Type B pancreatic cell (in vitro differentiated cells): Measurements from ENCODE around the gene DGKQ. TPM values are rescaled to one million over a fixed set of nuclear protein-coding genes. Genes with fewer than 3 reads are reported as not detected.
A peak's percentile ranks its signal among the peaks of the same experiment; 100 is the strongest.

Experiments
- DNase-seq: peaks from one replicate; pipeline ENCODE4 v3.0.0; 2021; ENCODE audit warnings: mixed read lengths; ENCODE audit not compliant: unreplicated experiment; ENCODE audit errors: extremely low spot score
- H3K27ac Mint-ChIP-seq: 2 replicates; pipeline ENCODE4 v1.8.0; 2021; ENCODE audit warnings: mild to moderate bottlenecking, mixed read lengths
- H3K27me3 Mint-ChIP-seq: 2 replicates; pipeline ENCODE4 v1.8.0; 2021; ENCODE audit warnings: mixed read lengths
- H3K36me3 Mint-ChIP-seq: 2 replicates; pipeline ENCODE4 v1.8.0; 2021; ENCODE audit warnings: mixed read lengths
- H3K4me1 Mint-ChIP-seq: one replicate; pipeline ENCODE4 v1.8.0; 2021; ENCODE audit warnings: mixed read lengths; ENCODE audit not compliant: unreplicated experiment
- H3K4me3 Mint-ChIP-seq: 2 replicates; pipeline ENCODE4 v1.8.0; 2021; ENCODE audit warnings: mild to moderate bottlenecking, mixed read lengths
- H3K9me3 Mint-ChIP-seq: 2 replicates; pipeline ENCODE4 v1.8.0; 2021; ENCODE audit warnings: mixed read lengths
- total RNA-seq: library from RNA; stranded (reverse); gene quantifications from 2 replicates; pipeline ENCODE4 v1.2.1, GENCODE V29; 2021; ENCODE audit warnings: low replicate concordance
- TF ChIP-seq, protein P1 (sequence below): fragments of 200-600 bp; sonication (generic); conservative IDR thresholded peaks from 2 replicates; pipeline ENCODE4 v1.5.0; 2021; ENCODE audit warnings: antibody characterized with exemption, mild to moderate bottlenecking

The DGKQ gene
- total RNA-seq, 1 donor from 2014 or later = 17.0 TPM

DNA sequence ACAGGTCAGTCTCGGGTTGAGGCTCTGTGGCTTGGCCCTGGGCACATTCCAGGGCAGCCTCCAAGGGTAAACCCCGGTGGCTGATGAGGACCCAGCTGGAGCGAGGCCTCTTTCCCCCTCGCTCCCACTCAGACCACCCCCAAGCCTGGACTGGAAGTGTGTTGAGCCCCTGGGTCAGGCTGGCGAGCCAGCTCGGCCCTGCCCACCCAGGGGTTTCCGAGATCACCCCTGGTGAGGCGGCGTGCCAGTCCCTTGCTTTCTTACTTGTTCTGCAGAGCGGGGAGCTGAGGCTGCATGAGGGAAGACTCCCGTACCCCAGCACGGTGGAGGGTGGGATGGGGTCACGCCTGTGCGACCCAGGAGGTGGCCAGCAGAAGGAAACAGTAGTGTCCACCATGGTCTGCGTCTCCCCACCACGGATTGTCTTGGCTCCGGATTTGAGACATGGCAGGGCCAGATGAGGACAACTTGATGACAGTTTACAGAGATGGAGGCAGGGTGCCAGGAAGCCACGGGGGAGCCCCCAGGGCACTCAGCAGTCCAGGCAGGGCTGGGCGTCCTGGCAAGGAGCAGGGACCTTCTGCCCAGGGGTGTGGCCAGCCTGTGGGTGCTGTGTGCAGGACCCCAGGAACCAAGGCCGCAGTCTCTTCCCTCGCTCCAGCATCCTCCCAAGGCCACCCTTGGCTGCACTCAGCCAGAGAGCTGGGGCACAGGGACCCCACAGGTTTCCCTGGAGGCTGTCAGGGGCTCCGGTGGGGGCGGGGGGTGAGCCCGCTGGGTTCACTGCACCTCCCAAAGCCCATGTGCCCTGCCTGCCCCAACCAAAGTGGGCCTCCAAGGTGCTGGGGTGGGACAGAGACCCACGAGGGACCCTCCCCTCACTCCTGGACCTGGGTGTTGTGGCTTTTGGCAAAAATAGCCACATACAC lies 31.5 kb upstream of the DGKQ start:
- no peak for DNase-seq
- TF ChIP-seq, protein P1, sequence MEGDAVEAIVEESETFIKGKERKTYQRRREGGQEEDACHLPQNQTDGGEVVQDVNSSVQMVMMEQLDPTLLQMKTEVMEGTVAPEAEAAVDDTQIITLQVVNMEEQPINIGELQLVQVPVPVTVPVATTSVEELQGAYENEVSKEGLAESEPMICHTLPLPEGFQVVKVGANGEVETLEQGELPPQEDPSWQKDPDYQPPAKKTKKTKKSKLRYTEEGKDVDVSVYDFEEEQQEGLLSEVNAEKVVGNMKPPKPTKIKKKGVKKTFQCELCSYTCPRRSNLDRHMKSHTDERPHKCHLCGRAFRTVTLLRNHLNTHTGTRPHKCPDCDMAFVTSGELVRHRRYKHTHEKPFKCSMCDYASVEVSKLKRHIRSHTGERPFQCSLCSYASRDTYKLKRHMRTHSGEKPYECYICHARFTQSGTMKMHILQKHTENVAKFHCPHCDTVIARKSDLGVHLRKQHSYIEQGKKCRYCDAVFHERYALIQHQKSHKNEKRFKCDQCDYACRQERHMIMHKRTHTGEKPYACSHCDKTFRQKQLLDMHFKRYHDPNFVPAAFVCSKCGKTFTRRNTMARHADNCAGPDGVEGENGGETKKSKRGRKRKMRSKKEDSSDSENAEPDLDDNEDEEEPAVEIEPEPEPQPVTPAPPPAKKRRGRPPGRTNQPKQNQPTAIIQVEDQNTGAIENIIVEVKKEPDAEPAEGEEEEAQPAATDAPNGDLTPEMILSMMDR = no peak
- Mint-ChIP-seq H3K4me1 (no peaks in the 10 kb centered on the region), H3K9me3 (peaks cover 7% of the 10 kb centered on the region), H3K4me3 (no peak overlapping the region), H3K27ac (no peak overlapping the region), H3K36me3 (no peaks in the 10 kb centered on the region), H3K27me3 (peaks cover 69% of the 10 kb centered on the region)

DNA sequence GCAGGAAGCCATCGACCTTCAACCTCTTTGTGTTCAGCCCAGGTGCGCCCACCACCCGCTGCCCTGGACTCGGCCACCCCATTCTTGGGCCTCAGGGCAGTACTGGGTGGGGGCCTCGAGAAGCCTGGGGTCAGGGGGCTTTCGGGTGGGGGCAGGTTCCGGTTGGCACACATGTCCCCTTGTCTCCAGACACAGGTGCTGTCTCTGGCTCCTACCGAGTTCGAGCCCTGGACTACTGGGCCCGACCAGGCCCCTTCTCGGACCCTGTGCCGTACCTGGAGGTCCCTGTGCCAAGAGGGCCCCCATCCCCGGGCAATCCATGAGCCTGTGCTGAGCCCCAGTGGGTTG lies 30.7 kb upstream of the DGKQ start:
- H3K4me1 Mint-ChIP-seq = no peaks in the 10 kb centered on the region
- H3K27ac Mint-ChIP-seq = no peak overlapping the region
- TF ChIP-seq, protein P1 = no peak
- no peak for DNase-seq
- peaks cover 7% of the 10 kb centered on the region for H3K9me3 Mint-ChIP-seq
- no peaks in the 10 kb centered on the region for H3K36me3 Mint-ChIP-seq
- peaks cover 71% of the 10 kb centered on the region for H3K27me3 Mint-ChIP-seq
- no peak overlapping the region for H3K4me3 Mint-ChIP-seq

DNA sequence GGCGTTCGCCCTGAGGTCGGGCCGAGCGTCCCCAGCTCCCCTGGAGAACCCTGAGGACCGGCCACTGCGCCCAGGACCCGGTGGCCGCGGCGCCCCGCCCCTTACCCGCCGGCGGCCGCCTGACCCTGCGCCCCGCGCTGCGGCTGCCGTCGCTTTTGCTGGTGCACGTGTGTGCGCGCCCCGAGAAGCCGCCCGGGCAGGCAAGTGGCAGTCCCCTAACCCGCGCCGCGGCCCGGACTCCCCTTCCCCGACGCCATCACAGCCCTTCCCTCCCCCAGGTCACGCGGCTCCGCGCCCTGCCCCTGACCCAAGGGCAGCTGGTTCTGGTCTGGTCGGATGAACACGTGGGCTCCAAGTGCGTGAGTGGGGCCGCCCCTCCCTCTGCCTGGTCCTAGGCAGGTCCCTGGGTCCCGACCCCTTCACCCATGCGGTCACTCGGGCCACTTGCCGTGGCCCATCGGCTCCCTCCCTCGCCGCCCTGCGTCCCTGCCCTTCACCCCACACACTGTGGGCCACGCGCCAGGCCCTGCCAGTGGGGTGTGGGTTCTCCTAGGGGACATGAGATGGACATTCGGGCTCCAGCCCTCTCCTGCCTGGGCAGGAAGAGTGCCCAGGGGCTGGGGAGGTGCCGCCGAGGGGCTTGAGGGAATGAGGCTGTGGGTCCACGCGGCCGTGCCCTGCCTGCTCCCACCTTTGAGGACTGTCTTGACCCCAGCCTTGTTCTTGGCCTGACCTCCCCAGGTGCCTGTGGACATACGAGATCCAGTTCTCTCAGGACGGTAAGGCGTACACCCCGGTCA lies 30.1 kb upstream of the DGKQ start:
- peaks cover 71% of the 10 kb centered on the region for H3K27me3 Mint-ChIP-seq
- TF ChIP-seq, protein P1 = no peak
- H3K36me3 Mint-ChIP-seq = no peaks in the 10 kb centered on the region
- H3K4me3 Mint-ChIP-seq = no peak overlapping the region
- H3K4me1 Mint-ChIP-seq = no peaks in the 10 kb centered on the region
- H3K27ac Mint-ChIP-seq = no peak overlapping the region
- DNase-seq = no peak
- H3K9me3 Mint-ChIP-seq = peaks cover 7% of the 10 kb centered on the region

DNA sequence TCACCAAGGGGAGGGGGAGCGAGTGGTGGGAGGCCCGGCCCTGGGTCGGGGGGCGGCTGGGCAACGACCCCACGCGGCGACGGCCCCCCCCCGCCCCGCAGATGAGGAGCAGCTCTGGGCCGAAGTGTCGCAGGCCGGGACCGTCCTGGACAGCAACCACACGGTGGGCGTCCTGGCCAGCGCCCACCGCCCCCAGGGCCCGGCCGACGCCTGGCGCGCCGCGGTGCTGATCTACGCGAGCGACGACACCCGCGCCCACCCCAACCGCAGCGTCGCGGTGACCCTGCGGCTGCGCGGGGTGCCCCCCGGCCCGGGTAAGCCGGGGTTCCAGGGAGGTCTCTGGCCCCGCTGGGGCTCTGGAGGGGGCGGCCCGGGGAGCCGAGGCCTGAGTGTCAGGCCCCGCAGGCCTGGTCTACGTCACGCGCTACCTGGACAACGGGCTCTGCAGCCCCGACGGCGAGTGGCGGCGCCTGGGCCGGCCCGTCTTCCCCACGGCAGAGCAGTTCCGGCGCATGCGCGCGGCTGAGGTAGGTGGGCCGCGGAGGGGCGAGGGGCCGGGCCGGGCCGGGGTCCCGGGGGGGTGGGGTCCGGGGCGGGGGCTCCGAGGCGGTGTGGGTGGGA lies 29.4 kb upstream of the DGKQ start:
- TF ChIP-seq, protein P1 = no peak
- no peak for DNase-seq
- H3K27me3 Mint-ChIP-seq = peaks cover 71% of the 10 kb centered on the region
- H3K4me1 Mint-ChIP-seq = no peaks in the 10 kb centered on the region
- peaks cover 7% of the 10 kb centered on the region for H3K9me3 Mint-ChIP-seq
- no peak overlapping the region for H3K4me3 Mint-ChIP-seq
- no peak overlapping the region for H3K27ac Mint-ChIP-seq
- no peaks in the 10 kb centered on the region for H3K36me3 Mint-ChIP-seq

DNA sequence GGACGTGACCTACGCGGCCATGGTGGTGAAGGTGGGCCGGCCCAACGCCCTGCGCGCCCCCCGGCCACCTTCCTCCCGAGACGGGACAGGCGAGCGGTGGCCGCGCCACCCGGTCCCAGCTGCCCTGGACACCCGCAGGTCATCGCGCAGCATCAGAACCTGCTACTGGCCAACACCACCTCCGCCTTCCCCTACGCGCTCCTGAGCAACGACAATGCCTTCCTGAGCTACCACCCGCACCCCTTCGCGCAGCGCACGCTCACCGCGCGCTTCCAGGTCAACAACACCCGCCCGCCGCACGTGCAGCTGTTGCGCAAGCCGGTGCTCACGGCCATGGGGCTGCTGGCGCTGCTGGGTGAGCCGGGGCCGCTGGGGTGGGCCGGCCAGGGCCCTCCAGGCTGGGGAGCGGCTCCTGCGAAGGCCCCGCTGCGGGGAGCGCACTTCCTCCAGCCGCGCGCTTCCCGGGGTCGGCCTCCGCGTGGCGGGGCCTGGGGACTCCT lies 28.8 kb upstream of the DGKQ start:
- Mint-ChIP-seq H3K27me3 (peaks cover 66% of the 10 kb centered on the region), H3K36me3 (no peaks in the 10 kb centered on the region), H3K4me1 (no peaks in the 10 kb centered on the region), H3K4me3 (peak overlapping the region; percentile 62), H3K27ac (no peak overlapping the region), H3K9me3 (peaks cover 5% of the 10 kb centered on the region)
- TF ChIP-seq, protein P1 = no peak
- DNase-seq = no peak
